HUES48 (cell line): Measurements from ENCODE around the gene CDC14A.

Source experiments
- H3K27ac ChIP-seq: one replicate; pipeline ENCODE4 v1.7.0; 2013; ENCODE audit warnings: low read depth, low read length, inconsistent platforms
- H3K27me3 ChIP-seq: 2 replicates; pipeline ENCODE4 v1.6.1; 2013; ENCODE audit warnings: mild to moderate bottlenecking, low read length; ENCODE audit not compliant: control insufficient read depth, insufficient read depth
- H3K36me3 ChIP-seq: 2 replicates; pipeline ENCODE4 v1.6.1; 2013; ENCODE audit warnings: low read length; ENCODE audit not compliant: control insufficient read depth, insufficient read depth
- H3K4me1 ChIP-seq: 2 replicates; pipeline ENCODE4 v1.6.1; 2013; ENCODE audit warnings: mild to moderate bottlenecking, low read length; ENCODE audit not compliant: control insufficient read depth, insufficient read depth
- H3K4me3 ChIP-seq: 2 replicates; pipeline ENCODE4 v1.5.1; 2013; ENCODE audit warnings: mild to moderate bottlenecking, low read depth, low read length
- H3K9ac ChIP-seq: 2 replicates; pipeline ENCODE4 v1.6.1; 2013; ENCODE audit warnings: mild to moderate bottlenecking, low read depth, low read length, moderate library complexity
- H3K9me3 ChIP-seq: 2 replicates; pipeline ENCODE4 v1.6.1; 2013; ENCODE audit warnings: low read length; ENCODE audit not compliant: control insufficient read depth, insufficient read depth

CDC14A gene

DNA sequence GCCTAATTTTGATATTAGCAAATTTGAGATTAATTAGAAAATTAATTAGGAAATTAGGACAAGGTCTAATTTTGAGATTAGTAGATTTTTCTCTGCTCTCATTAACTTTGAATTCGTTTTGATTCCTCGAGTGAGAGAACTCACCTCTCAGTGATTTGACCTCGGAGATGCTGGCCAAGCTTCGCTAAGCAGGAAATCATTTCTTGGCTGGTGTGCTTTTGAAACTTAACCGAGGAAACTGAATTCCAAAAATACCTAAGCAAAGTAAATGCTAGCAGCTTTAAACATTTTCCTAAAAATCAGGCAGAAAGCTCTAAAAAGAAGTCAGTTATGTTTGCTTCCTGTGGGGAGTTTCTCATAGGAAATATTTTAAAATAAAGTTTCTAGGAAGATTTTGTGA, 34.9 kb downstream of the CDC14A start:
- H3K9me3 ChIP-seq = no peaks in the 10 kb centered on the region
- H3K27ac ChIP-seq = no peak overlapping the region
- H3K4me1 ChIP-seq = peaks cover 13% of the 10 kb centered on the region
- no peaks in the 10 kb centered on the region for H3K27me3 ChIP-seq
- H3K4me3 ChIP-seq = no peak overlapping the region
- H3K36me3 ChIP-seq = peaks cover 16% of the 10 kb centered on the region
- H3K9ac ChIP-seq = no peak overlapping the region

DNA sequence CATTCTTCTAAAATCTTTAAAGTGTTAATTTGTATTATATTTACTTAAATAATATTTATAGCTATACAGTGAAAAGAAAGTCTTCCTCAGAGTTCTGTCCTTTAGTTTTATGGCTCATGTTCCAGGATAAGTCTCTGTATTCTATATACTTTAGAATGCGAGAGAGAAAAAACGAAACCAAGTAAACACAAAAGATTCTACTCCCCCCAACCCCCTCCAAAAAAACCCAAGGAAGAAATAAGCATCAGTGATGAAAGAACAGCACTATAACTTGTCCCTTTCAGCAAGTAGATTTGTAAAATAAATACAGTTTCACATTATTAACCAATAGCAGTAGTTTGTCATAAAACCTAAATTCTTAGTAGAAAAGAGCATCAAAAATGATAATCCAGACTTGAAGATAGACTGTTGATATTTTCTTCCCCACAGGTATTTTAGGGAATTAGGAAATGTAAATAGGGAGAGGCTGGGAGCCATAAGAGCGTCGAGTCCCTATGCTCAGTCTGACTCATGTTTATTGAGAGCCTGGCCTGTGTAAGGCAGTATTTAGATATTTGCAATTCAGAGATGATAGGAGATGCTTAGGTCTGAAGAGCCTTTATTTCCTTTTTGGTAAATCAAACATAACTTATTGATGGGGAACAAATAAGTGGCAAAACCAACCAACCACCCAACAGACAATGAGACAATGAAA, 35.5 kb downstream of the CDC14A start:
- Histone ChIP-seq H3K36me3 (peaks cover 19% of the 10 kb centered on the region), H3K9ac (no peak overlapping the region), H3K27me3 (no peaks in the 10 kb centered on the region), H3K9me3 (no peaks in the 10 kb centered on the region), H3K4me1 (peaks cover 13% of the 10 kb centered on the region), H3K27ac (no peak overlapping the region), H3K4me3 (no peak overlapping the region)

DNA sequence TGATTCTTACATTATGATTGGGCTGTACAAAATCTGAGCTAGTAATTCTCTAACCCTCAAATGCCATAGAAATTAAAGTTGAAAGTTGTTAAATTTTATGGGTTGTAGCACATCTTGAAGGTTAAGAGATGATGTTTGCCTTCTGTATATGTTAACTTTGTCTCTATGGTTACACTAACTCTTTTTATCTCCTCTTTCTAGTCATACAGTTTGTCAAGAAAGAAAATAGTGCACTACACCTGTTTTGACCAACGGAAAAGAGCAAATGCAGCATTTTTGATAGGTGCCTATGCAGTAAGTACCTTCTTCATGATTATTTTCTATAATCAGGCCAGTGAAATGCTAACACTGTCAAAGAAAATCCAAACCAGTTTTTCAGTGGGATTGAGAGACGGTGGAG, 38.2 kb downstream of the CDC14A start:
- H3K4me3 ChIP-seq = no peak overlapping the region
- H3K27me3 ChIP-seq = no peaks in the 10 kb centered on the region
- H3K4me1 ChIP-seq = peaks cover 13% of the 10 kb centered on the region
- no peak overlapping the region for H3K9ac ChIP-seq
- H3K36me3 ChIP-seq = peaks cover 19% of the 10 kb centered on the region
- no peak overlapping the region for H3K27ac ChIP-seq
- no peaks in the 10 kb centered on the region for H3K9me3 ChIP-seq

DNA sequence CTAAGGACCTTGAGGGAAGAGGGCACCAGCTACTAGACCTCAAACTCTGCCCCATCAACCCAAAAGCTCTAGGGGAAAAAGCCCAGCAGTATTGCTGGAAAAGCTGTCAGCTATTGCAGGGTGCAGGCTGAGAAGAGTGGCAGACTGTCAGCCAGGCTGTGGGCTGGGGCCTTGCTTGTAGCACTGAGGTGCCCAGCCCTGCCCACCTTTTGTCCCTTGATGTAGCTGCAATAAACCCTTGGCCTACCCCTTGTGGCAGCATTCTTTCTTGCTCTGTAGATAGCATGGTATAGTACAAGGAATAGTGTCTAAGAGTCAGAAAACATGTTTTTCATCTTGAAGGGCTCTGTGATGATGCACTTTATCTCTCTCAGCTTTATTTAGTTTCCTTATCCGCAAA, 39.4 kb downstream of the CDC14A start:
- Histone ChIP-seq H3K27ac (no peak overlapping the region), H3K36me3 (peaks cover 19% of the 10 kb centered on the region), H3K9ac (no peak overlapping the region), H3K9me3 (no peaks in the 10 kb centered on the region), H3K4me1 (peaks cover 13% of the 10 kb centered on the region), H3K4me3 (no peak overlapping the region), H3K27me3 (no peaks in the 10 kb centered on the region)

DNA sequence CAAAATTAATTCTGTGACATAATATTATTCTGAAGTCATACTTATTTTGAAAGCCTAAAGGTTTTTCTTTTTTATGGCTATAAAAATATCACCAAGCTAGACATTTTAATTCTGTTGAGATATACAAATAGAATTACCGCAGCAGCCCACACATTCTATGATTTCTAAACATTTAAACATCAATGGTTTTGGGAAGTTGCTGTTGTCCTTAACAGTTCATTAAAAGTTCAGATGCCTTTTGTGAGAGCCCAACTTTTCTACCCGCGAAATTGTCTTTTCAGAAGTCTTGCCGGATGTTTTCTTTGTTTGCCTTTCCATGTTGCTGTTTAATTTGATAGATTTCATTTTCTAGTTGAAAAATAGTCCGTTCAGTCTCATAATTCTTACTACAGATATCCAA, 40.5 kb downstream of the CDC14A start:
- Histone ChIP-seq H3K9me3 (no peaks in the 10 kb centered on the region), H3K9ac (no peak overlapping the region), H3K27me3 (no peaks in the 10 kb centered on the region), H3K4me3 (no peak overlapping the region), H3K4me1 (peaks cover 5% of the 10 kb centered on the region), H3K27ac (no peak overlapping the region), H3K36me3 (peaks cover 19% of the 10 kb centered on the region)

DNA sequence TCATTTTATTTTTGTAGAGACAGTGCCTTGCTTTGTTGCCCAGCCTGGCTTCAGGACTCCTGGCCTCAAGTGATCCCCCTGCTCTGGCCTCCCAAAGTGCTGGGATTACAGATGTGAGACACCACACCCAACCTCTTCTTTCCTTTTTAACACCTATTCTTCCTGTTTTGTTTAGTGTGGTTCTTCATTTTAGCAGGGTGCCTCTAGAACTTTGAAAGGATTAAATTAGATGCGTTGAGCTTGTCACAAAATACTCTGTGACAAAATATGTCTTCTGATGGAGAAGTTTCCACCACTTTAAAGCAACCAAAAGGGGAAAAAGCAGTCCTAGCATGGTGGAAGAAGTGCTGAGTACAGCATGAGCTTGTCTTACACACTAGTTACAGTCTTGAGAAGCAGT, 42.0 kb downstream of the CDC14A start:
- Histone ChIP-seq H3K4me1 (no peaks in the 10 kb centered on the region), H3K9ac (no peak overlapping the region), H3K9me3 (no peaks in the 10 kb centered on the region), H3K27ac (no peak overlapping the region), H3K36me3 (peaks cover 19% of the 10 kb centered on the region), H3K27me3 (no peaks in the 10 kb centered on the region), H3K4me3 (no peak overlapping the region)

DNA sequence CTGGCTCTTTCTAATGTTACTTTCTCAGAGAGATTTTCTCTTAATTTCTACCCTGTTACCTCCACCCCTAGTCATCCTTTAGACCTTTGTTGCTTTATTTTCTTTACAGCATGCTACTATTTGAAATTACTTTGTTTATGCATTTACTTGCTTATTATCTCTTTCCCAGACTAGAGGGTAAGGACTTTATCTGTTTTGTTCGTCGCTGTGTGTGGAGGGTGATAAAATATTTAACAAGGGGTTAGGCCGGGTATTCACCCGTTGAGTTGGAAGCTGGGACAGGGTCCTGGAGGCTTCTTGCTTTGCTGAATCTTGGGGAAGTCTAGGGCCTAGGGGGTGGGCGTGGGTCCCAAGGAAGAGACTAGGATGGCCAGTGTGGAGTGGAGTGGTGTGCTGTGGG, 43.6 kb downstream of the CDC14A start:
- H3K9me3 ChIP-seq = no peaks in the 10 kb centered on the region
- H3K4me1 ChIP-seq = peaks cover 12% of the 10 kb centered on the region
- no peak overlapping the region for H3K9ac ChIP-seq
- no peak overlapping the region for H3K4me3 ChIP-seq
- H3K27ac ChIP-seq = no peak overlapping the region
- no peaks in the 10 kb centered on the region for H3K27me3 ChIP-seq
- peaks cover 14% of the 10 kb centered on the region for H3K36me3 ChIP-seq

DNA sequence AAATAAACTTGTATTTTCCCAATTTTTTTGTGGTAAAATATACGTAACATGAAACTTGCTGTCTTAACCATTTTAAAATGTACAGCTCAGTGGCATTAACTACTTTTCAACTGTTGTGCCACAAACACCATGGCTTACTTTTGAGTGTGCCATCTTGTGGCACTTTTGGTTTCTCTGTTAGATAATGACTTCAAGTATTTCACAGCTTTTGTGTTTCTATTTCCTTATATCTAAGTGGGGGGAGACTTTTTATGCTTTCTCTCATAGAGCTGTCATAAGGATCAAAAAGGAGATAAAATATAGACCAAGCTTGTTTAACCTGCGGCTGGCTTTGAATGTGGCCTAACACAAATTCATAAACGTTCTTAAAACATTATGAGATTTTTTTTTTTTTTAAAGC, 44.3 kb downstream of the CDC14A start:
- H3K4me3 ChIP-seq = no peak overlapping the region
- peaks cover 7% of the 10 kb centered on the region; the same call in 1 of the 2 replicates for H3K36me3 ChIP-seq
- no peaks in the 10 kb centered on the region for H3K9me3 ChIP-seq
- no peaks in the 10 kb centered on the region for H3K27me3 ChIP-seq
- H3K9ac ChIP-seq = no peak overlapping the region
- peaks cover 12% of the 10 kb centered on the region for H3K4me1 ChIP-seq
- no peak overlapping the region for H3K27ac ChIP-seq

DNA sequence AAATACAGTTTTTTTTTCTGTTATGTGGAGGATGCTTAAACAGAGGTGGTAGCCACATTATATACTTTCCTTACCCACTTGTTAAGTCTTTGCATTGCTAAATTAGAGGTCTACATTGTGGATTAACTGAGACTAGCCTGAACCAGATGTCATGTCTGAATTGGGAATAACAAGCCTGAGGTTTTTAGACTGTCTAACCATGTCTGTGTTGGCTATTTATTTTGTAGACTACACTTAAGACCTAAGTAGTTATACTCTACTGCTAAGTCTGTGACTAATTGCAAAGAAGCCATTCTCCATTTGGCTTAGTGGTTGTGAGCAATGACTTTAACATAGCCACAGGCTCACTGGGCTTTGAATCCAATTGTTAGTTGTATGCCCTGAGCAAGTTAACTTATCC, 45.4 kb downstream of the CDC14A start:
- H3K27ac ChIP-seq = no peak overlapping the region
- no peak overlapping the region for H3K4me3 ChIP-seq
- H3K27me3 ChIP-seq = no peaks in the 10 kb centered on the region
- H3K9me3 ChIP-seq = no peaks in the 10 kb centered on the region
- H3K9ac ChIP-seq = no peak overlapping the region
- H3K36me3 ChIP-seq = no peaks in the 10 kb centered on the region
- H3K4me1 ChIP-seq = peaks cover 12% of the 10 kb centered on the region

DNA sequence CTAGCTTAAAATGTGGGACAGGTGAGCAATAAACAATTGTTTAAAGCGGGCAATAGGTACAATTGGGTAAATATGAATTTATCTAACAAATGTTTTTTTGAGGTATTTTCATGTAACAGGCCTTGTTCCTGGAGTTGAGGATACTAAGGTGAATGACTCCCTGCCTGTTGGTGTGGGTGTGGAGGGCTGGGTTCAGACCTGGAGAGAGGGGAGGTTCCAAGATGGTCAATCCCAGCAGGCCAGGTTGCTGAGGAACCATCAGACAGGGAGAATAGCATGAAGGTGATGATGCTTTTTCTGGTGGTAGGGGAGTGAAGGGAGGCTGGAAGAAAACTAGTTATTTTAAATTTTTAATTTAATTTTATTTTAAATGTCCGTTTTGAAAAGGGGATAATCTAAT, 46.3 kb downstream of the CDC14A start:
- H3K4me3 ChIP-seq = no peak overlapping the region
- H3K27me3 ChIP-seq = no peaks in the 10 kb centered on the region
- no peaks in the 10 kb centered on the region for H3K36me3 ChIP-seq
- peaks cover 12% of the 10 kb centered on the region for H3K4me1 ChIP-seq
- H3K27ac ChIP-seq = no peak overlapping the region
- no peaks in the 10 kb centered on the region for H3K9me3 ChIP-seq
- no peak overlapping the region for H3K9ac ChIP-seq

DNA sequence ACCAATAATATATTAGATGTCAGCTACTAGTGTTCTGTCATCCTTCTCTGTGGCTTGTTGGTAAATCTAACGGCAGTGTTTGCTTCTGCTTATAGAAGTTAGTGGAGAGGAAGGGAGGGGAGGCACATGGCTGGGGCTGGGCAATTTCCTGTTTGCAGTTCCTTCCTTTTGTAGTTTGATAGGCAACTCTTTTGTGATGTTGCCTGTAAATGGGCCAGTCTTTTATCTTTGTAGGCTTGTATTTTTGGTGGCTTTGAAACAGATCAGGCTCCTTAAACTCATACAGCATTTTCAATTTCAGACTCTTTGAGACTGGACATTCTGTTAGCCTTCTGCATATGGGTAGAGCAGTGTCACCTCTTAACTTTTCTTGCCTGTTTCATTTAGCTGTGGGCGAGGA, 48.1 kb downstream of the CDC14A start:
- Histone ChIP-seq H3K9ac (no peak overlapping the region), H3K27me3 (no peaks in the 10 kb centered on the region), H3K27ac (peak overlapping the region; percentile 32), H3K4me3 (peak overlapping the region; percentile 12; the same call in 1 of the 2 replicates), H3K4me1 (peaks cover 12% of the 10 kb centered on the region), H3K36me3 (no peaks in the 10 kb centered on the region), H3K9me3 (no peaks in the 10 kb centered on the region)
